Measurements from ENCODE around the gene MAD2L1BP. TPM values are rescaled to one million over a fixed set of nuclear protein-coding genes. Genes with fewer than 3 reads are reported as not detected.

The MAD2L1BP gene
- total and polyA plus RNA-seq, 2 of the 13 experiments (the other 11 are each of a cell fraction or from before 2014, with no cell fraction given), result 54.2 to 55.5 TPM

GRCh38 chr6:43668151-43669028 lies 32.8 kb downstream of the MAD2L1BP start (continued):
- TF ChIP-seq ETS1 (CRISPR knock-in tag; IDR thresholded peaks at IDR 0.05), result no peak
- no peak for TF ChIP-seq HHEX (CRISPR knock-in tag; IDR thresholded peaks at IDR 0.05)
- TF ChIP-seq ZNF513 (CRISPR knock-in tag; conservative IDR thresholded peaks at IDR 0.05), result 0 out of 2 replicates have a peak, but pooled peaks have one; percentile 12
- TF ChIP-seq ZNF605 (CRISPR knock-in tag; IDR thresholded peaks at IDR 0.05), result peak; percentile 51; the same call in 1 of the 2 replicates
- TF ChIP-seq ZSCAN30 (CRISPR knock-in tag; IDR thresholded peaks at IDR 0.05), result no peak
- TF ChIP-seq SIX1 (CRISPR knock-in tag; IDR thresholded peaks at IDR 0.05; ENCODE audit: borderline replicate concordance), result 0 out of 2 replicates have a peak, but pooled peaks have one; percentile 33
- TF ChIP-seq GABPB1 (CRISPR knock-in tag; IDR thresholded peaks at IDR 0.05), result peak; percentile 46; the same call in 1 of the 2 replicates
- TF ChIP-seq MAX (IDR thresholded peaks at IDR 0.05), result peak; percentile 86
- peak; percentile 63; the same call in 1 of the 2 replicates for TF ChIP-seq ZGPAT (CRISPR knock-in tag; IDR thresholded peaks at IDR 0.05)
- 0 out of 2 replicates have a peak, but pooled peaks have one; percentile 23 for TF ChIP-seq ZNF552 (CRISPR knock-in tag; IDR thresholded peaks at IDR 0.05; ENCODE audit: borderline replicate concordance)
- TF ChIP-seq ADNP (CRISPR knock-in tag; IDR thresholded peaks at IDR 0.05), result no peak
- TF ChIP-seq THAP11 (CRISPR knock-in tag; IDR thresholded peaks at IDR 0.05), result peak; percentile 44
- TF ChIP-seq ZSCAN5A (CRISPR knock-in tag; IDR thresholded peaks at IDR 0.05; ENCODE audit: borderline replicate concordance), result peak; percentile 76; the same call in 1 of the 2 replicates
- no peak for TF ChIP-seq FOXK1 (CRISPR knock-in tag; IDR thresholded peaks at IDR 0.05; ENCODE audit: borderline replicate concordance, low read depth)
- no peak for TF ChIP-seq KAT8 (CRISPR knock-in tag; IDR thresholded peaks at IDR 0.05)
- TF ChIP-seq ZNF556 (CRISPR knock-in tag; IDR thresholded peaks at IDR 0.05; ENCODE audit: borderline replicate concordance), result peak; percentile 42; the same call in 1 of the 2 replicates
- 0 out of 2 replicates have a peak, but pooled peaks have one; percentile 62 for TF ChIP-seq FIP1L1 (IDR thresholded peaks at IDR 0.05; ENCODE audit: borderline replicate concordance, insufficient read depth, low read depth, low read length)
- TF ChIP-seq GATAD2A (CRISPR knock-in tag; IDR thresholded peaks at IDR 0.05), result peak; percentile 42; the same call in 1 of the 2 replicates
- no peak for TF ChIP-seq ARHGAP35 (CRISPR knock-in tag; IDR thresholded peaks at IDR 0.05; ENCODE audit: borderline replicate concordance)
- TF ChIP-seq ZNF275 (CRISPR knock-in tag; IDR thresholded peaks at IDR 0.05; ENCODE audit: borderline replicate concordance), result peak; percentile 39; the same call in 1 of the 2 replicates
